NT2/D1 (cell line): ENCODE data around the gene CDH13.

Experiments used
- DNase-seq: peaks from one replicate; pipeline ENCODE4 v3.0.0-alpha.2; 2011; ENCODE audit warnings: low read depth, low spot score
- H3K27me3 ChIP-seq: 2 replicates; pipeline ENCODE4 v1.6.0; 2011; ENCODE audit warnings: mild to moderate bottlenecking; ENCODE audit not compliant: insufficient read length, insufficient read depth
- H3K36me3 ChIP-seq: 2 replicates; pipeline ENCODE4 v1.6.1; 2011; ENCODE audit warnings: mild to moderate bottlenecking, low read length, mixed read lengths; ENCODE audit not compliant: insufficient read depth, insufficient read length
- H3K4me1 ChIP-seq: 2 replicates; pipeline ENCODE4 v1.5.1; 2011; ENCODE audit not compliant: insufficient read depth, insufficient read length
- H3K4me3 ChIP-seq: 2 replicates; pipeline ENCODE4 v1.5.1; 2011; ENCODE audit warnings: low read depth; ENCODE audit not compliant: insufficient read length
- H3K9ac ChIP-seq: 2 replicates; pipeline ENCODE4 v1.6.0; 2011; ENCODE audit warnings: low read depth; ENCODE audit not compliant: insufficient read length
- H3K9me3 ChIP-seq: 2 replicates; pipeline ENCODE4 v1.5.1; 2011; ENCODE audit warnings: mild to moderate bottlenecking, low read length; ENCODE audit not compliant: insufficient read depth
- SUZ12 ChIP-seq: IDR thresholded peaks from 2 replicates; pipeline ENCODE4 v1.6.1; 2011; ENCODE audit not compliant: insufficient read length, insufficient read depth; ENCODE audit errors: extremely low read depth
- YY1 ChIP-seq: IDR thresholded peaks from 2 replicates; pipeline ENCODE4 v1.6.1; 2011; ENCODE audit not compliant: insufficient read length, insufficient read depth
- ZNF274 ChIP-seq: IDR thresholded peaks from 2 replicates; pipeline ENCODE4 v1.6.1; 2011; ENCODE audit warnings: mild to moderate bottlenecking, low read depth, low read length

Gene CDH13

DNA sequence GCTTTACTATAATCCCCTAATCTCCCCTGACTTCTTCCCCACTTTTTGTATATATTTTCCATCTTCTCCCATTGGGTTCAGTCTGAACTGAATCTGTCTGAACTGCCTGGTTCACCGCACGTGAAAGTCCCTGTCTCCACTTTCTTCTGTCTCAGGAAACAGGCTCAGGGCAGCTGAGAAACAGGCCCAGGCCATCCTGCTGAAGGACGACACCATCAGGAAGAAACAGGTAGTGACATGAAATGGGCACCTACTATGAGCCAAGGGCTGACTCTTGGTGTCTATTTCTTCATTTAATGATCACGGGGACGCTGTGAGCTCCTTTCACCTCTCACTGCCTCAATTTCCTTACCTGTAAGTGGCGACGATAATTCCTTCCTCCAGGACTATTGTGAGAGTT lies 1090.5 kb downstream of the CDH13 start:
- Histone ChIP-seq H3K4me1 (no peaks in the 10 kb centered on the region), H3K4me3 (no peak overlapping the region), H3K27me3 (no peaks in the 10 kb centered on the region), H3K36me3 (no peaks in the 10 kb centered on the region), H3K9me3 (no peaks in the 10 kb centered on the region; the same call in 1 of the 2 replicates), H3K9ac (no peak overlapping the region)
- no peak for TF ChIP-seq SUZ12
- TF ChIP-seq YY1 = no peak
- TF ChIP-seq ZNF274 = no peak
- DNase-seq = no peak

DNA sequence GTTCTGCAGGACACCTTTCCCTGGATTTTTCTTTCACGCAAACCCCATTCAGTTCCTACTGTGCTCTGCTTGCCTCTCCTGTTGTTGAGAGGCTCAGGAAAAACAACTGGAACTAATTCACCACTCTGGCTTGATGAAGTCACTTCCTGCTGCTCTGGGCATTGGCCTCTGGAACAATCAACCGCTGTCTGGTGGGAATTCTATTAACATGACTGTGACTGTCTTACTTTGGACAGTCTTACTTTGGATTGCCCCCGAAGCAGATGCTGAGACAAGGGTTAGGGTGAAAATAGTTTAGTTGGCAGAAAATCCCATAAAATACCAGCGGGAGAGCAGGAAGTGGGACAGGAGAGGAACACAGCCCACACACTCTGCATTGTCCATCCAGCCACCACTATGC lies 1091.0 kb downstream of the CDH13 start:
- no peak for TF ChIP-seq ZNF274
- TF ChIP-seq YY1 = no peak
- no peak for TF ChIP-seq SUZ12
- H3K36me3 ChIP-seq = no peaks in the 10 kb centered on the region

GRCh38 chr16:83720213-83720612 lies 1093.4 kb downstream of the CDH13 start:
- Histone ChIP-seq H3K4me3 (no peak overlapping the region), H3K27me3 (no peaks in the 10 kb centered on the region), H3K9me3 (no peaks in the 10 kb centered on the region), H3K9ac (no peak overlapping the region), H3K36me3 (no peaks in the 10 kb centered on the region), H3K4me1 (no peaks in the 10 kb centered on the region)
- no peak for DNase-seq
- no peak for TF ChIP-seq YY1

More for the DNA sequence above, 1091.0 kb downstream of the CDH13 start:
- H3K27me3 ChIP-seq = no peaks in the 10 kb centered on the region
- H3K4me3 ChIP-seq = no peak overlapping the region
- no peak overlapping the region for H3K9ac ChIP-seq
- no peaks in the 10 kb centered on the region; the same call in 1 of the 2 replicates for H3K9me3 ChIP-seq
- no peaks in the 10 kb centered on the region for H3K4me1 ChIP-seq
- DNase-seq = no peak

DNA sequence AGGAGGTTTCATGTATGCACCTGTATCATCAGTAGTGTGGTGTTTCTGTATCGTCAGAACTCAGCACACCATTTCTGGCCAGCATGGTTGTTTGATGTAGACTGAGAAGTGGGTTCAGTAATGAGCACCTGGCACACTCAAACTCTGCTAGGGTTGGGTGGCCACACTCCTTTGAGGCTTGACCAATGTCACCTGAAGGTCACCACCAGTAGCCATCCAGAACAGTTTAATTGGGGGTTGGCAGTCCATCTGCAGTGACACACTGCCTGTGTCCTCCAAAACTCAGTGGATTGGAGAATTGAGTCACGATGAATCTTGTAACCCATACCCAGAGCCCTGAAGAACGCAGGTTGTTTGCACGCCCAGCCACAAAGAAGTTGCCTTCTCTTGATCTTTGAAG lies 1094.2 kb downstream of the CDH13 start:
- Histone ChIP-seq H3K9ac (no peak overlapping the region), H3K4me3 (no peak overlapping the region), H3K36me3 (no peaks in the 10 kb centered on the region), H3K9me3 (no peaks in the 10 kb centered on the region), H3K4me1 (no peaks in the 10 kb centered on the region), H3K27me3 (no peaks in the 10 kb centered on the region)
- no peak for TF ChIP-seq ZNF274
- DNase-seq = no peak

DNA sequence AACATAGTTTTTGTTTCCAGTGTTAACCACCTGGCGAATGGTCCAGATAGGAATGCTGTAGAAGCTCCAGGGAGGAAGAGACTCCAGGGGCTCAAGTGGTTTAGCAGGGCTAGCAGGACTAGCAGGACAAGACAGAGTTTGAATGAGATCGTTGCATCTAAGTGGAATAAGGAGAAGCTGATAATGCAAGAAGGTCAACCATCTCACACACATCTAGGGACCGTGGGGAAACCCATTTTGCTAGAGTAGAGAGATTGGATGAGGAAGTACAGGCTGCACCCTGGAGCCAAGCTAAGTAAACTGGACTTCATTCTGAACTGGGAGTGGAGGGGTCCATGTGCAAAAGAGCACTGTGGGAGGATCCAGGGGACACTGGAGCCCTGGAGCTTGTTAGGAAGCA lies 1094.9 kb downstream of the CDH13 start:
- Histone ChIP-seq H3K36me3 (no peaks in the 10 kb centered on the region), H3K27me3 (no peaks in the 10 kb centered on the region), H3K4me1 (no peaks in the 10 kb centered on the region), H3K4me3 (no peak overlapping the region), H3K9me3 (no peaks in the 10 kb centered on the region), H3K9ac (no peak overlapping the region)
- TF ChIP-seq YY1 (no peak), ZNF274 (no peak), SUZ12 (no peak)
- no peak for DNase-seq

DNA sequence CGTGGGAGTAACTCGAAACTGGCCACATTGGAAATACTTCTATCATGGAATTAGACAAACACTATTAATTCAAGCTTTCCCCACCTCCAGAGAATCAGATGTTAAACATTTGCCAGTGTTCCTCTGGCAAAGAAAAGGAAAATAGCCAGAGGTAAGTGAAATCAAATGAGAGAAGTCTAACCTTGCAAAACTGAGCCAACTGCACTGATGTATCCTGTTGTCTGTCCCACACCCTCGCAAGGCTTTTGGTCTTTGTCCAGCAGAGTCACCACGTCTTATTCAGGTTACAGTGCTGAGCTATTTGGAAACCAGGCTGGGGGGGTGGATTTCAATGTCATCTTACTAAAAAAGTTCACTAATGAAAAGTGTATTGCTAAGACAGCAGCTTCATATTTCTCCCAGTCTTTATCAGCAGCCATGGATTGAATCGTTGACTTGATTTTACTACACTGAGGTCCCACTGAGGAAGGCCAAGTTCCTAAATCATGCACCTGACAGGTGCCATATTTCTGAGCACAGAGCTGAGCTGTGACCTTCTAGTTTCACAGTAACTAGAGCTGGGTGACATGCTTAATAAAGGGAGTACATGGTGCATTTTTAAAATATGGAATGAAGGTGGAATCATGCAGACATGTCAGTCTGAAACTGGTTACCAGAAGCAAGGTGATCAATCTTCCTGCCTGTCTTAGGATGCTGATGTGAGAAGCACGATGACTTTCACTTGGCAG lies 1095.9 kb downstream of the CDH13 start:
- no peak overlapping the region for H3K4me3 ChIP-seq
- DNase-seq = no peak
- H3K36me3 ChIP-seq = no peaks in the 10 kb centered on the region
- no peak for TF ChIP-seq YY1
- no peak for TF ChIP-seq ZNF274
- no peak for TF ChIP-seq SUZ12
- H3K27me3 ChIP-seq = no peaks in the 10 kb centered on the region
- no peak overlapping the region for H3K9ac ChIP-seq
- H3K4me1 ChIP-seq = no peaks in the 10 kb centered on the region
- no peaks in the 10 kb centered on the region for H3K9me3 ChIP-seq

DNA sequence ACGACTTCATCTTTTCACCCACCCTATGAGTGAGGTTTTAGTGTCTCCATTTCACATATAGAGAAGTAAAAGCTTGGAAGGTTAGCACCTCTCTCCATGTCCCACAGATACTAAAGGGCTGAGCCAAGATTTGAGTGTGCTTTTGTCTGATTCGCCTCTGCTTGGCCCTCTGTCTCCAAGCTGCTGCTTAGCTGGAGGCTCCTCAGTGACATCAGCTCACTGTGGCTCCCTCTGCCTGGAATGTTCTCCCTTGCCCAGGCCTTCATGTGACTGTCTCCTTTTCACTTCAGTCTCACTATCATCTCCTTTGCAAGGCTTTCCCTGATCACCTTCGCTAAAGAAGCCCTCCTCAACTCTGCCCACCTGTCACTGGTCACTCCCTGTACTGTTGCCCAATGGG lies 1096.5 kb downstream of the CDH13 start:
- Histone ChIP-seq H3K27me3 (no peaks in the 10 kb centered on the region), H3K4me1 (no peaks in the 10 kb centered on the region), H3K36me3 (no peaks in the 10 kb centered on the region), H3K9ac (no peak overlapping the region), H3K9me3 (0 out of 2 replicates have a peak, but pooled peaks cover under 1% of the 10 kb centered on the region), H3K4me3 (no peak overlapping the region)
- TF ChIP-seq ZNF274 = no peak
- TF ChIP-seq YY1 = no peak
- TF ChIP-seq SUZ12 = no peak
- DNase-seq = no peak
